GM20000 (cell line): ENCODE measurements around the gene SLAMF7.

Experiments used
- DNase-seq: peaks from one replicate; pipeline ENCODE4 v3.0.0; 2012; ENCODE audit warnings: low spot score
- TF ChIP-seq, protein P1 (sequence below): IDR thresholded peaks from 2 replicates; pipeline ENCODE4 v1.5.1; 2012; ENCODE audit warnings: mild to moderate bottlenecking, control low read depth; ENCODE audit errors: extremely low read depth, missing control alignments

Gene SLAMF7

DNA sequence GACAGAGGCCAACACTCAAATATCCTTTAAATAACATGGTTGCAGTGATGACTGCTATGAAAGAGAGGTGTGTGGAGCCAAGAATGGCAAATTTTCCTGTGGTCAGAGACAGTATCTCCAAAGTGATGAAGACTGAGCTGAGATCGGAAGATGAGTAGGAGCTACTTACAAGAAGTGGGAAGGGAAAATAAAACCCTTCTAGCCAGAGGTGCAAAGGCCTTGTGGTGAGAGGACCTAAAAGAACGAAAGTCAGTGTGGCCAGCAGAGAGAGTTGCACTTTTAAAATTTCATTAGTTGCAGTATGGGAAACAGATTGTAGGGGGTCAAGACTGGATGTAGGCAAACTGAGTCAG is 17.8 kb downstream of the SLAMF7 start:
- TF ChIP-seq, protein P1, sequence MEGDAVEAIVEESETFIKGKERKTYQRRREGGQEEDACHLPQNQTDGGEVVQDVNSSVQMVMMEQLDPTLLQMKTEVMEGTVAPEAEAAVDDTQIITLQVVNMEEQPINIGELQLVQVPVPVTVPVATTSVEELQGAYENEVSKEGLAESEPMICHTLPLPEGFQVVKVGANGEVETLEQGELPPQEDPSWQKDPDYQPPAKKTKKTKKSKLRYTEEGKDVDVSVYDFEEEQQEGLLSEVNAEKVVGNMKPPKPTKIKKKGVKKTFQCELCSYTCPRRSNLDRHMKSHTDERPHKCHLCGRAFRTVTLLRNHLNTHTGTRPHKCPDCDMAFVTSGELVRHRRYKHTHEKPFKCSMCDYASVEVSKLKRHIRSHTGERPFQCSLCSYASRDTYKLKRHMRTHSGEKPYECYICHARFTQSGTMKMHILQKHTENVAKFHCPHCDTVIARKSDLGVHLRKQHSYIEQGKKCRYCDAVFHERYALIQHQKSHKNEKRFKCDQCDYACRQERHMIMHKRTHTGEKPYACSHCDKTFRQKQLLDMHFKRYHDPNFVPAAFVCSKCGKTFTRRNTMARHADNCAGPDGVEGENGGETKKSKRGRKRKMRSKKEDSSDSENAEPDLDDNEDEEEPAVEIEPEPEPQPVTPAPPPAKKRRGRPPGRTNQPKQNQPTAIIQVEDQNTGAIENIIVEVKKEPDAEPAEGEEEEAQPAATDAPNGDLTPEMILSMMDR: no peak
- no peak for DNase-seq

DNA sequence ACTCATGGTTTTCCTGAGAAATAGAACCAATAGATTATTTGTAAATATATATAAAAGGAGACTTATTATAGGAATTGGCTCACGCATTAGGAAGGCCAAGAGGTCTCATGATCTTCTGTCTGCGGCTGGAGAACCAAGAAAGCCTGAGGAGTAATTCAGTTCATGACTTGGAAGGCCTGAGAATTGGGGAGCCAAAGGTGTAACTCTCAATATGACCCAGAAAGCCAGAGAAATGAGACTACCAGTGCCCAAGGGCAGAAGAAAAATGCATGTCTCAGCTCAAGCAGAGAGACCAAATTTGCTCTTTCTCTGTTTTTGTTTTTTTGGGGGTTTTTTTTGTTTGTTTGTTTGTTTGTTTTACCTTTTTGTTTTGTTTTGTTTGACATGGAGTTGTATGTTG is 19.5 kb downstream of the SLAMF7 start:
- TF ChIP-seq, protein P1: no peak
- no peak for DNase-seq

GRCh38 chr1:160759740-160760139 is 20.7 kb downstream of the SLAMF7 start:
- DNase-seq: no peak
- TF ChIP-seq, protein P1: no peak

GRCh38 chr1:160761046-160761445 is 22.0 kb downstream of the SLAMF7 start:
- DNase-seq: no peak
- TF ChIP-seq, protein P1: no peak

- TF ChIP-seq, protein P1: no peak
- no peak for DNase-seq
These were observed 22.8 kb downstream of the SLAMF7 start for GRCh38 chr1:160761886-160762285.

DNA sequence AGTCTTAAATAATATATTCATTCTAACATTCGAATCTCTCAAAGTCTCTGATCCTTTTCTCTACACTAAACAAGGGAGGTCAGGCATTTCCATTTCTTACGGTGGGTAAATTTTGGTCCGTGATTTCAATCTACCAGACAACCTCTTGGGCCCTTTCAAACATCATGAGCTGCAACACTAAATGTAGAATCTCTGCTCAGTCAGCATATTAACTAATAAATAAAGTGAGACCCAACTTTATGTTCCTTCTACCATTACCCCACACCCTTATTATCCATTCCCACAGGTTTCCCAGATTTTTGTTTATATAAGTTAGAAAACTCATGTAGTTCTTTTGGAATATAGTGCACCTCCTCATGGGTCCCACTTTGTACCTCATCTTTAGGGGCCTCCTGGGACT is 24.9 kb downstream of the SLAMF7 start:
- DNase-seq: no peak
- TF ChIP-seq, protein P1: no peak

GRCh38 chr1:160767395-160768294 is 28.6 kb downstream of the SLAMF7 start:
- DNase-seq: no peak
- TF ChIP-seq, protein P1: no peak
